GM08714 (cell line): ENCODE data around the gene OR52B6.
"Not testable (repeated sequence)": the region's sequence is repeated elsewhere in the genome, so short reads cannot be mapped to it uniquely, and the experiment has no call there.

Source experiments
- H3K4me3 ChIP-seq: fragments of 200-500 bp; sonication (Bioruptor generic); 2 replicates; pipeline ENCODE4 v1.5.1; 2014; ENCODE audit warnings: mild to moderate bottlenecking, low read length, inconsistent platforms
- ZNF274 ChIP-seq: IDR thresholded peaks from 2 replicates; pipeline ENCODE4 v1.6.1; 2012; ENCODE audit warnings: mild to moderate bottlenecking, low read depth, low read length

The OR52B6 gene

GRCh38 chr11:5574654-5575053 is 6.0 kb upstream of the OR52B6 start:
- TF ChIP-seq ZNF274 = no peak
- H3K4me3 ChIP-seq = no peak overlapping the region

- TF ChIP-seq ZNF274 = no peak
- H3K4me3 ChIP-seq = no peak overlapping the region
Measured at GRCh38 chr11:5575152-5575551, 5.5 kb upstream of the OR52B6 start.

- H3K4me3 ChIP-seq = no peak overlapping the region
- no peak for TF ChIP-seq ZNF274
Measured at GRCh38 chr11:5577101-5577500, 3.6 kb upstream of the OR52B6 start.

DNA sequence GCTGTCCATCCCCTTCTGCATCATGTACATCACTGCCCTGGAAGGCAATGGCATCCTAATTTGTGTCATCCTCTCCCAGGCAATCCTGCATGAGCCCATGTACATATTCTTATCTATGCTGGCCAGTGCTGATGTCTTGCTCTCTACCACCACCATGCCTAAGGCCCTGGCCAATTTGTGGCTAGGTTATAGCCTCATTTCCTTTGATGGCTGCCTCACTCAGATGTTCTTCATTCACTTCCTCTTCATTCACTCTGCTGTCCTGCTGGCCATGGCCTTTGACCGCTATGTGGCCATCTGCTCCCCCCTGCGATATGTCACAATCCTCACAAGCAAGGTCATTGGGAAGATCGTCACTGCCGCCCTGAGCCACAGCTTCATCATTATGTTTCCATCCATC is 337 bp downstream of the OR52B6 start:
- TF ChIP-seq ZNF274 = no peak
- no peak overlapping the region for H3K4me3 ChIP-seq

GRCh38 chr11:5584458-5584857 is 3.8 kb downstream of the OR52B6 start:
- not testable (repeated sequence) for H3K4me3 ChIP-seq

- not testable (repeated sequence) for H3K4me3 ChIP-seq
Measured at GRCh38 chr11:5589906-5590305, 9.2 kb downstream of the OR52B6 start.

GRCh38 chr11:5591613-5592012 is 10.9 kb downstream of the OR52B6 start:
- no peak for TF ChIP-seq ZNF274
- no peak overlapping the region for H3K4me3 ChIP-seq

- TF ChIP-seq ZNF274 = no peak
- H3K4me3 ChIP-seq = no peak overlapping the region
Measured at GRCh38 chr11:5592615-5593014, 11.9 kb downstream of the OR52B6 start.

DNA sequence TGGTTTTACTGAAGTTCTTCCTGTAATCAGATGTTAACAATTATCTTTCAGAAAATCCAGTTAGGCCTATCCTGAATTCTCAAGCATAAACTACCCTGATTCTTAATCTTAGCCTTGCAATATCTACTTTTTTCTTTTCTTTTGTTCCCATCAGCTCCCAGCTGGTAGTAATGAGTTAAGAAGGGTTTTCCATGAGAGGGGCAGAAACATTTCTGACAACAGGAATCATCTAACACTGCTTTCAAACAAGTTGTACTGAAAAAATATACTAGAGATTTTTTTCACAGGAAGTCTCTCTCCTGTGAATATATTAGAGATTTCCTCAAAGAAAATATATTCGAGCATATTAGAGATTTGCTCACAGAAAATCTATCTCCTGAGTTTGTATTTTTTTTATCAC is 12.5 kb downstream of the OR52B6 start:
- TF ChIP-seq ZNF274 = no peak
- no peak overlapping the region for H3K4me3 ChIP-seq

GRCh38 chr11:5596607-5597201 is 16.0 kb downstream of the OR52B6 start, which contains the start of gene TRIM6:
TSS of gene TRIM6 (plus strand) at chr11:5596637. CDS start at chr11:5596898, 261 bp downstream.
- TF ChIP-seq ZNF274 = no peak
- H3K4me3 ChIP-seq = peak within 1 kb of the TSS; percentile 72

GRCh38 chr11:5597953-5598352 is 17.3 kb downstream of the OR52B6 start:
- H3K4me3 ChIP-seq = no peak overlapping the region
- no peak for TF ChIP-seq ZNF274

GRCh38 chr11:5600374-5600851 is 19.7 kb downstream of the OR52B6 start:
- H3K4me3 ChIP-seq = no peak overlapping the region
- no peak for TF ChIP-seq ZNF274

GRCh38 chr11:5602791-5603190 is 22.1 kb downstream of the OR52B6 start:
- not testable (repeated sequence) for H3K4me3 ChIP-seq

GRCh38 chr11:5603326-5603725 is 22.6 kb downstream of the OR52B6 start:
- H3K4me3 ChIP-seq = no peak overlapping the region
- TF ChIP-seq ZNF274 = no peak

DNA sequence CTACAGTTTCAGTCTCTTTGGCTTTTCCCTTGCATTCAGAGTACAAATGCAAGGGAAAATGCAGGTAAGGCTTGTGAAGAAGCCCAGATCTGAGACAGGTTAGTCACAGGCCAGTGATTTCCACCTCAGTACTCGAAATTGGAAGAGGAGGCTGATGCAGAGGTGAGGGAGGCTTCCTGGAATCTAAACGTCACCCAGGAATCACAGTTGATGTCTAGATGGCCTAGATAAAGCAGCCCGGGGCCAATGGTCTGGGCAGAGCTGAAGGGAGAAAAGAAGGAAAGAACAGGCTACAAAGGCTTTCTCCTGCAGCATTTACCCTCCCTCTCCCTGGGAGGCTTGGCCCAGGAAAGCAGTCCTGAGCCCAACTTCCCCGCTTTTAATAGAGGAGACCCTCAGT is 24.2 kb downstream of the OR52B6 start:
- no peak overlapping the region for H3K4me3 ChIP-seq
- no peak for TF ChIP-seq ZNF274

DNA sequence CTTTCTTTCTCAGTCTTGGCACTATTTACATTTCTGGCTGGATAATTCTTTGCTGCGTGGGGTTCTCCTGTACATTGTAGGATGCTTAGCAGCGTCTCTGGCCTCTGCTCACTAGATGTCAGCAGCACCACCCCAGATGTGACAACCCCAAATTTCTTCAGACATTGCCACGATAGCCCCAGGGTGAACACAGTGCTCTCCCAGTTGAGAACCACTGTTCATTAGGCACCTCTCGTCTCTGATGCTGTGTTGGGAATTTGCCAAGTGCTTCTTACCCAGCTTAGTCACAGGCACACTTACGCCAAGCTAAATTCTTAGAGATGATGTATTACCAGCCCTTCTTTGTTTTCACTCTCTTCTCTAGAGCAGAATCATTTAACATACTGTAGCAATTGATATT is 25.2 kb downstream of the OR52B6 start:
- H3K4me3 ChIP-seq = no peak overlapping the region
- no peak for TF ChIP-seq ZNF274

DNA sequence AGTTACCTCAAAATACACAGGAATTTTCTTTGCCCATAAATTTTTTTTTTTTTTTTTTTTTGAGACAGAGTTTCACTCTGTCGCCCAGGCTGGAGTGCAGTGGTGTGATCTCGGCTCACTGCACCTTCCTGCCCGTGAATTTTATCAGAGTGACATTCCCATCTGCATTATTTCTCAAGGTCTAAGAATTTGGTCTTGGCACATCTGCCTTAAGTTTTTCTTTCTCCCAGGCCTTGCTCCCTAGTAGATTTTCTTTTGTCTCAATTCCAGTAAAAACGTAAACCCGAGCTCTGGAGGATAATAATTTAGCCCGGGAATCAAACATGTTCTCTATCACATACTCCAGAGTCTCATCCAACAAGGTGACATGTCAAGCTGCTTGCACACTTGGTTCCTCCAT is 28.1 kb downstream of the OR52B6 start:
- no peak for TF ChIP-seq ZNF274
- no peak overlapping the region for H3K4me3 ChIP-seq
